ENCODE data around the gene HEMGN.

- TF ChIP-seq CTCF (IDR thresholded peaks at IDR 0.05) = no peak
- TF ChIP-seq POLR2A (IDR thresholded peaks at IDR 0.05) = no peak
Measured at GRCh38 chr9:97918611-97919010, 19.4 kb downstream of the HEMGN start.
